DMS53 treated with DMSO at 0.1 percent for 48 hours (cell line): Measurements from ENCODE around the gene CEP135.
"Not testable (repeated sequence)": the region's sequence is repeated elsewhere in the genome, so short reads cannot be mapped to it uniquely, and the experiment has no call there.

Source experiments
- DNase-seq: peaks from one replicate; lab custom pipeline; 2025; ENCODE audit not compliant: unreplicated experiment; lab: John Stamatoyannopoulos, UW

The CEP135 gene

DNA sequence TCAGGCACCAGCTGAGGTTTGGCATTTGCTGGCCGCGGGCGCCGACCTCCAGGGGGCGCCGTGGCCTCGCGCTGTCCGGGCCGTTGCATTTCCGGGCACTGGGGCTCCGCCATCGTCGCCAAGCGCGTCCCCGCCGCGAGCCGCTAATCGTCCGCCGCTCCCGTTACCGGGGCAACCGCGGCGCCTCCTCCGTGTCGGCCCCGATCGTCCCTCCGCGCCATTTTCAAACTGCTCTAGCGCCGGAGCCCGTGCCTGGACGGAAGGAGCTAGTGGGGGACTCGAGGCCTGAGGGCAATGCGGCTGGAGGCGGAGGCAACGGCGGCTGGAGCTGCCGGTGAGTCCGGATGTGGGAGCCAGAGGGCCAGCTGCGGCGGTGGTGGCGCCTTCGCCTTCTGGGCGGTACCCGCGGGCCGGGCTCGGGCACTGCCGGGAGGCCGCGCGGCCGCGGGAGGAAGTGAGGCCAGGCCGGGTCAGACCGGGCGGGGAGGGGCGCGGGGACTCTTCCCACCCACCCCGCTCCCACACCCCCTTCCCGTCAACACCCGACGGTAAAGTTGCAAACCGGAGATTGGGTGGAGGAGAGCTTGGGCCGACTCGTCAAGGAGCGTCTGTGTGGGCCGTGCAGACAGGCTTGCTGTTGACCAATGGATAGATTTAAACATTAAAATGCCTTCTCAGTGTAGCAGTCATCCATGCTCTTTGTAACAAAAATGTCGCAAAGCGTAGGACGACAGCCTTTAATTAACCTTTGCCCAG, at the start of gene CEP135:
TSS of gene CEP135 (plus strand) at position 220 of the 756 bp plus-strand sequence. CDS start 3,186 bp downstream, outside the sequence.
- DNase-seq, result peak; percentile 70

GRCh38 chr4:55902677-55903076, 46.1 kb upstream of the CEP135 start:
- no peak for DNase-seq

DNA sequence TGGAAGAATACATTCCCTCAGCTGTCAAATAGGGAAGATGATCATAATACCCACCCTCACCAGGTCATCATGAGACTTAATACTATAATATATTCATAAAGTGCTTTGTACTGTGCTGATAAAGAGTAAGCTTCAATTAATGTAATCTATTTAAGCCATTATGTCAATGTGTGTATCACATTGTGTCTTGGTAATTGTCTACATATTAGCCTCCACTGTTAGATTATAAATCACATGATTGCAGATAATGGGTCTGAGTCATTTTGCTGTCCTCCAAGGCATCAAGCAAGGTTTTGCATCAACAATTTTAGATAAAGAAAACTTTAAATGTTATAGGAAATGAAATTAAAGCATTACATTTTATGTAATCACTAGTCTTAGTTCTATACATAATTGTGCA, 45.2 kb upstream of the CEP135 start:
- DNase-seq, result no peak

- no peak for DNase-seq
These were observed 44.2 kb upstream of the CEP135 start for GRCh38 chr4:55904576-55904975.

- no peak for DNase-seq
These were observed 42.4 kb upstream of the CEP135 start for GRCh38 chr4:55906323-55906722.

DNA sequence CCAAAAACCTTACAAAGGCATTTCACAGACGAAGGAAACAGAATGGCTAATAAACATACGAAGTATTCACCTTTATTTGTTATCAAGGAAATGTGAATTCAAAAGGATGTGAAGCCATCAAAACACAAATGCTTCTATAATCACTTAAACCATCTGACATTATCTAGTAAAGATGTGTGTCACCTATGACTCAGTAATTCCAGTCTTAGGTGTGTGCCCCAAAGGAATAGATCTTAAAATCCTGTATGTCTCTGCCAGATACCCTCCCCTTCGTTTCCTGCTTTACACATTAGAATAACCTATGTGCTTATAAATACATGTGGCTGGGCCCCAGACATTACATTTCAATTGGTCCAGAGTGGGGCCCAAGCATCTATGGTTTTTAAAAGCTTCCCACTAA, 41.8 kb upstream of the CEP135 start:
- DNase-seq, result no peak

DNA sequence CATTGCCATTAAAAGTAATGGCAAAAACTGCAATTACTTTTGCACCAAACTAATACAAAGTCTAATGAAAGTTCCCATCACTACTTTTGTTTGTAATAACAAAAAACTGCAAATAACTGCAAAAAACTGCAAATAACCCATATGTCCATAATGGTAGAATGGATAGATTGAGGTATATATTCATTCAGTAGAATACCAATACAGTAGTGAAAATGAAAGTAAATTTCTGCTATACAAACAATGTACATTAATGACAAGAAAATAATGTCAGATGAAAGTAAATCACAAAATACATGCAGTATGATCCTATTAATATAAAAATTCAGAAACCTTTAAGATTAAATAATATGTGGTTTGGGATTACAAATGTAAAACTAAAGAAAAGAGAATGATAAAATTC, 41.3 kb upstream of the CEP135 start:
- no peak for DNase-seq

- no peak for DNase-seq
These were observed 38.6 kb upstream of the CEP135 start for GRCh38 chr4:55910140-55910539.

DNA sequence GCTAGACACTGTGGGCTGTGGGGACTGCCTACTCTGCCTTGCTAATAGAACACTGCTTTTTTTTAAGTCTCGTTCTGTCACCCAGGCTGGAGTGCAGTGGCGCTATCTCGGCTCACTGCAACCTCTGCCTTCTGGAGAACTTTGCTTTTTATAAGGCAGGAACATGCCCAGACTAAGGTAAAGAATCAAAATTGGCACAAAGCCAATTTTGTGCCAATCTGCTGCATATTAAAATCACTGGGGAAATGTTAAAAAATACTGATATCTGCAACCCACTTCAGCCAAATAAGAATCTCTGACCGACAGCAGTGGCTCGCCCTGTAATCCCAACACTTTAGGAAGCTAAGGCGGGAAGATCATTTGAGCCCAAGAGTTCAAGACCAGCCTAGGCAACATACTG, 36.5 kb upstream of the CEP135 start:
- no peak for DNase-seq

- DNase-seq, result no peak
These were observed 28.2 kb upstream of the CEP135 start for GRCh38 chr4:55920571-55920970.

GRCh38 chr4:55921093-55921492, 27.7 kb upstream of the CEP135 start:
- DNase-seq, result no peak

DNA sequence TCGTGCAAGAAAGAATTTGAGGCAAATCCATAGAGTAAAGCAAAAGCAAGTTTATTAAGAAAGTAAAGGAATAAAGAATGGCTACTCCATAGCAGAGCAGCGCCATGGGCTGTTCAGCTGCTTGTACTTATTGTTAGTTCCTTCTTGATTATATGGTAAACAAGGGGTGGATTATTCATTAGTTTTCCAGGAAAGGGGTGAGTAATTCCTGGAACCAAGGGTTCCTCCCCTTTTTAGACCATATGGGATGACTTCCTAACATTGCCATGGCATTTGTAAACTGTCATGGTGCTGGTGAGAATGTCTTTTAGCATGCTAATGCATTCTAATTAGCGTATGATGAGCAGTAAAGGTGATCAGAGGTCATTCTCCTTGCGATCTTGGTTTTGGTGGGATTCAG, 23.5 kb upstream of the CEP135 start:
- DNase-seq, result no peak

GRCh38 chr4:55926610-55927009, 22.1 kb upstream of the CEP135 start:
- DNase-seq, result no peak

DNA sequence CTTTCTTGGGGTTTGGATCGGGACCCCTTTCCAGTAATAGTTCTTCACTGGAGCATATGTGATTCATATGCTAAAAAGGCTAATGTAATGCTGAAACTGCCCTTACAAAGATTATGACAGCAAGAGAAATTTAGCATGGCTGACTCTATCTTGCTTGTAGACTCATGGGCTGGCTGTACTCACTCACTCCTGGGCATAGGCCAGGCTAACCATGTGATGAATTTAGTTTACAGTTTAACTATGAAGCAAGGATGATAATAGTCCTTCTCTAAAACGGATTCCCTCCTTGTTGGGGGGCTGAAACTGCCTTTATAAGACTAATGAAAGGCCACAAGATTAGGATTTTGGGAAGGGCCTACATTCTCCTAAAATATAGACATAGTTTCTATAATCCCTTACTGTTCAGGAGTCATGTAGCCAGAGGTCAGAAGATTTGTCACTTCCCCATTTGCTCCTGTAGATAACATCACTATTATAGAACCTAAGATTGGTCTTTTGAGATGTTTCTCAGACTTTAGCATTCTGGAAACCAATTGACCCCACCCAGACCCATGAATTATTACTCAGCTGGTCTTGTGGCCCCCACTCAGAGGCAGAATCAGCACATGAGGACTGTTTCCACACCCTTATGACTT, 20.8 kb upstream of the CEP135 start:
- no peak for DNase-seq

- no peak for DNase-seq
These were observed 19.9 kb upstream of the CEP135 start for GRCh38 chr4:55928846-55929245.

DNA sequence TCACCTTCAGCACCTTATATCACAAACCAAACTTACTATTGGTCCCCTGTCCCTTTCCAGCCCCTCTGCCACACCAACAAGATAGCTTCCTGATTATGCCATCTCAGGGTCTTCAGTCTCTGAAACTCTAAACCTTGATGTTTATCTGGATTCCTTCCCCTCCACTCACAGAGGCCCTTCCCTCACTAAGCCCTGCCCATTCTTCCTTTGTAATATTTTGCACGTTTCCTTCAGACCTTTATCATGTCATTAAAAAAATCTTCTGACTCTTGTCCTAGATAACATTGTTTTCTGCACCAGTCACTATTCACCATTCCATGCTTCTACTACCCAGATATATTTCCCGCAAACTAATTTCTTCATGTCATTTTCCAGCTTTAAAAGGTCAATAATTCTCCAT, 17.7 kb upstream of the CEP135 start:
- no peak for DNase-seq

- no peak for DNase-seq
These were observed 16.9 kb upstream of the CEP135 start for GRCh38 chr4:55931833-55932232.

GRCh38 chr4:55932511-55932910, 16.2 kb upstream of the CEP135 start:
- no peak for DNase-seq

GRCh38 chr4:55933611-55934010, 15.1 kb upstream of the CEP135 start:
- no peak for DNase-seq

GRCh38 chr4:55935907-55936306, 12.8 kb upstream of the CEP135 start:
- DNase-seq, result not testable (repeated sequence)

- DNase-seq, result no peak
These were observed 10.3 kb upstream of the CEP135 start for GRCh38 chr4:55938481-55938880.

DNA sequence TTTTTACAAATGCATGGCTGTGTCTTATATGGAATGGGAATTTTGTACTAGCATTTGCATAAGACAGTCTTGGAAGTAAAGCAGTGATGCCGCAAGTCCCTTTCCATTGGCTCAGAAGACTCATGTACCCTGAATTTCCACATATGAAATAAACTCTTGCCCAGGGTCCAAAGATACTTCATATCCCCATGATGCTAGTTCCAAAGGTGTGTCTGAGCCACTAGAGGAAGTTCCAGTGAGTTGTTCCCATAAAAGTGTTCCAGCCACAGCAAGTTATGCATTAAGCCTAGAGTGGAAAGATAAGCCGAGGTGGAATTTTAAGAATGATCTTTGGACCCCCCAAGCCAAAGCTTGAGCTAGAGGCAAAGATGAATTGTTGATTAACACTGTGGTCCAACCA, 9.3 kb upstream of the CEP135 start:
- no peak for DNase-seq
